Measurements from ENCODE around the gene PDE6B. TPM values are rescaled to one million over a fixed set of nuclear protein-coding genes. Genes with fewer than 3 reads are reported as not detected.

PDE6B gene
- total and polyA plus RNA-seq, 2 donors (not counting 1 experiment from before 2014, with no cell fraction given), result 2.1 TPM; not detected in 1

- no peaks in the 10 kb centered on the region for H3K9me3 ChIP-seq (ENCODE audit: control insufficient read depth, insufficient read depth, low read depth, low read length)
- H3K27me3 ChIP-seq (ENCODE audit: control insufficient read depth, insufficient read depth, low read length), result peaks cover 3% of the 10 kb centered on the region
- H3K4me1 ChIP-seq (ENCODE audit: control insufficient read depth, extremely low read depth, insufficient read depth, low read length), result no peaks in the 10 kb centered on the region
- H3K79me2 ChIP-seq (ENCODE audit: control insufficient read depth, insufficient read depth, low read length), result no peaks in the 10 kb centered on the region
- no peak overlapping the region for H3K4me2 ChIP-seq (ENCODE audit: extremely low read depth, insufficient read depth, low read length)
- no peak overlapping the region for H3K27ac ChIP-seq (ENCODE audit: insufficient read depth, low read length)
- no peak for DNase-seq (ENCODE audit: low read depth in 2 of 2)
- TF ChIP-seq EZH2 (IDR thresholded peaks at IDR 0.05; ENCODE audit: low read length, missing control alignments), result no peak
- TF ChIP-seq CTCF (conservative IDR thresholded peaks at IDR 0.05 in 1 of 2, IDR thresholded peaks at IDR 0.05 in 1 of 2; ENCODE audit: low read depth in 1 of 2, low read length in 2 of 2), result no peak
- no peaks in the 10 kb centered on the region for H4K20me1 ChIP-seq (ENCODE audit: control insufficient read depth, extremely low read depth, insufficient read depth, low read length)
- H3K36me3 ChIP-seq (ENCODE audit: control insufficient read depth, insufficient read depth, low read length), result no peaks in the 10 kb centered on the region
- H3K9ac ChIP-seq (ENCODE audit: insufficient read depth, low read length), result no peak overlapping the region
- no peak overlapping the region for H3K4me3 ChIP-seq (replicated peaks in 1 of 4; ENCODE audit: control extremely low read depth in 1 of 4, insufficient read depth in 1 of 4, low read depth in 3 of 4, low read length in 4 of 4)
- H2AFZ ChIP-seq (ENCODE audit: low read length), result no peak overlapping the region
Observed at GRCh38 chr4:664713-665231, 39.4 kb downstream of the PDE6B start.

- no peaks in the 10 kb centered on the region for H4K20me1 ChIP-seq (ENCODE audit: control insufficient read depth, extremely low read depth, insufficient read depth, low read length)
- H3K4me3 ChIP-seq (replicated peaks in 1 of 4; ENCODE audit: control extremely low read depth in 1 of 4, insufficient read depth in 1 of 4, low read depth in 3 of 4, low read length in 4 of 4), result no peak overlapping the region
- H3K79me2 ChIP-seq (ENCODE audit: control insufficient read depth, insufficient read depth, low read length), result no peaks in the 10 kb centered on the region
- no peaks in the 10 kb centered on the region for H3K36me3 ChIP-seq (ENCODE audit: control insufficient read depth, insufficient read depth, low read length)
- H3K4me1 ChIP-seq (ENCODE audit: control insufficient read depth, extremely low read depth, insufficient read depth, low read length), result no peaks in the 10 kb centered on the region
- H3K4me2 ChIP-seq (ENCODE audit: extremely low read depth, insufficient read depth, low read length), result no peak overlapping the region
- no peak for TF ChIP-seq EZH2 (IDR thresholded peaks at IDR 0.05; ENCODE audit: low read length, missing control alignments)
- no peak for TF ChIP-seq CTCF (conservative IDR thresholded peaks at IDR 0.05 in 1 of 2, IDR thresholded peaks at IDR 0.05 in 1 of 2; ENCODE audit: low read depth in 1 of 2, low read length in 2 of 2)
- no peak overlapping the region for H2AFZ ChIP-seq (ENCODE audit: low read length)
- no peak overlapping the region for H3K9ac ChIP-seq (ENCODE audit: insufficient read depth, low read length)
- peaks cover 3% of the 10 kb centered on the region for H3K27me3 ChIP-seq (ENCODE audit: control insufficient read depth, insufficient read depth, low read length)
- H3K27ac ChIP-seq (ENCODE audit: insufficient read depth, low read length), result no peak overlapping the region
- H3K9me3 ChIP-seq (ENCODE audit: control insufficient read depth, insufficient read depth, low read depth, low read length), result no peaks in the 10 kb centered on the region
- no peak for DNase-seq (ENCODE audit: low read depth in 2 of 2)
Observed at GRCh38 chr4:665381-665750, 40.0 kb downstream of the PDE6B start.

GRCh38 chr4:665751-666435, 40.5 kb downstream of the PDE6B start:
- no peak overlapping the region for H3K4me3 ChIP-seq (replicated peaks in 1 of 4; ENCODE audit: control extremely low read depth in 1 of 4, insufficient read depth in 1 of 4, low read depth in 3 of 4, low read length in 4 of 4)
- peaks cover 3% of the 10 kb centered on the region for H3K27me3 ChIP-seq (ENCODE audit: control insufficient read depth, insufficient read depth, low read length)
- no peak for DNase-seq (ENCODE audit: low read depth in 2 of 2)
- H4K20me1 ChIP-seq (ENCODE audit: control insufficient read depth, extremely low read depth, insufficient read depth, low read length), result no peaks in the 10 kb centered on the region
- no peak for TF ChIP-seq EZH2 (IDR thresholded peaks at IDR 0.05; ENCODE audit: low read length, missing control alignments)
- TF ChIP-seq CTCF (conservative IDR thresholded peaks at IDR 0.05 in 1 of 2, IDR thresholded peaks at IDR 0.05 in 1 of 2; ENCODE audit: low read depth in 1 of 2, low read length in 2 of 2), result no peak
- no peaks in the 10 kb centered on the region for H3K79me2 ChIP-seq (ENCODE audit: control insufficient read depth, insufficient read depth, low read length)
- H2AFZ ChIP-seq (ENCODE audit: low read length), result no peak overlapping the region
- H3K4me2 ChIP-seq (ENCODE audit: extremely low read depth, insufficient read depth, low read length), result no peak overlapping the region
- no peaks in the 10 kb centered on the region for H3K4me1 ChIP-seq (ENCODE audit: control insufficient read depth, extremely low read depth, insufficient read depth, low read length)
- H3K36me3 ChIP-seq (ENCODE audit: control insufficient read depth, insufficient read depth, low read length), result no peaks in the 10 kb centered on the region
- no peaks in the 10 kb centered on the region for H3K9me3 ChIP-seq (ENCODE audit: control insufficient read depth, insufficient read depth, low read depth, low read length)
- H3K9ac ChIP-seq (ENCODE audit: insufficient read depth, low read length), result no peak overlapping the region
- H3K27ac ChIP-seq (ENCODE audit: insufficient read depth, low read length), result no peak overlapping the region

Measured in fibroblast of lung (primary cell).